GM21390 (cell line): ENCODE data around the gene CALR.
A peak's percentile ranks its signal among the peaks of the same experiment; 100 is the strongest.
"Not testable (repeated sequence)": the region's sequence is repeated elsewhere in the genome, so short reads cannot be mapped to it uniquely, and the experiment has no call there.

ENCODE experiments used
- ATAC-seq: cut with Tn5 transposase; IDR thresholded peaks from one replicate; pipeline ENCODE4 v1.9.1; 2021; ENCODE audit not compliant: unreplicated experiment

Gene CALR

DNA sequence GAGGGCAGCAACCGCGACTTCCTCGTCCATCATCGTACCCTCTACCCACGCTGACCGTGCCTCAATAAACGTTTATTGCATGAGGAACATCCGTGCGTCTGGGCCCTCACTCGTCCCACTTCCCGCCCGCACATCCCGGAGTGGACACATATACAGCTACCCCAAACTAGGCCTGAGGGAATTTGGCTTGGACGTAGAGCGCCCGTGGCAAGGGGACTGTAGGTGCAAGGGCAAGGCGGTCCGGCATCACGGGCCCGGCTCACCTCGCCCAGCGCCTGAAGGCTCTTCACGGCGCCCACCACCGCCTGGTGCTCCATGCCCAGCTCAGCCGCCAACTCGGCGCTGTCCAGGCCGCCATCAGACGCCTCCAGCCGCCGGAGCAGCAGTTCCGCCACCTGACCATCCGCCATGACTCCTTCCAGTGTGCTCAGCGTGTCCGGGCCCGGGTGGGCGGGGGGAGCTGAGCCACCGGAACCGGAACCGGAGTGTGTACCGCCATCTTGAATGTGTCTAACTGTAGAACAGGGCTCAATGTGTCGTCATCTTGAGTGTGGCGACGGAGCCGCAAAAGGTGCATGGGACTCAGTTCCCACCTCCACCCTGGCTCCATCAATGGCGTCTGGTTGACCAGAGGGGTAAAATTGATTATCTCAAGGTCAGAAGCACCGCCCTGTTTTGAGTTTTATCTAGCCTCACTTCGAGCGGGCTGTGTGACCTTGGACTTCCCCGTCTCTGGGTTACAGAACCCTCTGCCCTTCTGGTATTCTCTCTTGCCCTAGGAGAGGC is 4.9 kb upstream of the CALR start, which contains the start of gene FARSA:
Gene FARSA, minus strand, starts transcription at position 425 of the 786 bp plus-strand sequence. Its CDS starts 15 bp downstream, at position 410.
- no peak for ATAC-seq

DNA sequence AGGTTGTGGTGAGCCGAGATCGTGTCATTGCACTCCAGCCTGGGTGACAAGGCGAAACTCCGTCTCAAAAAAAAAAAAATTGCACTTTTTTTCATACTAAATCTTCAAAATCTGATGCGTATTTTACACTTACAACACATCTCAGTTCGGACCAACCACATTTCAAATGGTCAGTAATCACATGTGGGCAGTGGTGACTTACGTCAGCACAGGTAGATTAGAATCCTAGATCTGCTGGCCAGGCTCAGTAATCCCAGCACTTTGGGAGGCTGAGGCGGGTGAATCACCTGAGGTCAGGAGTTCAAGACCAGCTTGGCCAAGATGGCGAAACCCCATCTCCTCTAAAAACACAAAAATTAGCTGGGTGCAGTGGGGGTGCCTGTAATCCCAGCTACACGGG is 3.3 kb upstream of the CALR start:
- ATAC-seq, result no peak

DNA sequence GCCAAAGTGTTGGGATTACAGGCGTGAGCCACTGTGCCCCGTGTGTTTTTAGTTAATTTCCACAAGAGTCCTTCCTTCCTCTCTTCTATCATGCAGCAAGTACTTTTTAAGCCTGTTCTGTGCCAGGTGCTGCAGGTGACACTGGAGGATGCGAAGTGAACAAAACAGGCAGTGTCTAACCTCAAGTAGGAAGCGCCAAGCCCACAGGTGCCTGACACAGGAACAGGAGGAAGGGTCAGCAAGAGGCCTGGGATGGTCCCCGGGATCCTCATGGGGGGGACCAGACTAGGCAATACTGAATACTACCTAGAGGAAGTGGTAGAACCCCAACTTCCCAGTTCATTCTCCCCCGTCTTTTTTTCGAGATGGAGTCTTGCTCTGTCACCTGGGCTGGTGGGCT is 1.8 kb upstream of the CALR start:
- no peak for ATAC-seq

DNA sequence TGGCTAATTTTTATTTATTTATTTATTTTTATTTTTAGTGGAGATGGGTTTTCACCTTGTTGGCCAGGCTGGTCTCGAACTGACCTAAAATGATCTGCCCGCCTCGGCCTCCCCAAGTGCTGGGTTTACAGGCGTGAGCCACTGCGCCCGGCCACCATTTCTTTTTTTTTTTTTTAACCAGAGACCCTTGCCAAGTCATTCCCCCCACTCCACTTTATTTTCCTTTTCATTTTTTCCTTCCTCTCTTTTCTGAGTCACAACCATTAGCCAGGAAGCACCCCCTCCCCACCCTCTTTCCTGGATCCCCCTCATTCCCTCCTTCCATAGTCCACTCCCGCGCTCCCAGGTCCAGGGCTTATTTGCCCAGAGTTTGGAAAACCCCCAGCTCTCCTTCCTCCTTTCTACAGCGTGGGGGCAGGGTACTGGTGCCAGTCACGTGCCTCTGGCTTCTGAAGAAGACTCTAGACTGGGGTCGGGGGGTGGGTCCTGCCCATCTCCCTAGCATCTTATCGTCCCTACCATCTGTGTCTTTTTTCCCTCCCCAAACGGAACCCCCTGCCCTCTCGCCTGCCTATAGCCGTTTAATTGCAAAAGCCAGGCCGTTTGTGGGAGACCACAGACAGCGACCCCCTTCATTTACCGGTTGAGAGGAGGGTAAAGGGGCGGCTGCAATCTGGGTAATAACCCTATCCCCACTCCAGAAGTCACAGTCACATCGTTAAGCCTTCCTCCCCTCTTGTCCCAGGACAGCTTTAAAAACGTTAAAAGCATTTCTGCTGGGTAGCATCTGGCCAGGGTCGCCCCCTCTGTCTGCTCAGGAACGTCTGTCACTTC is 1.1 kb upstream of the CALR start:
- ATAC-seq, result no peak

DNA sequence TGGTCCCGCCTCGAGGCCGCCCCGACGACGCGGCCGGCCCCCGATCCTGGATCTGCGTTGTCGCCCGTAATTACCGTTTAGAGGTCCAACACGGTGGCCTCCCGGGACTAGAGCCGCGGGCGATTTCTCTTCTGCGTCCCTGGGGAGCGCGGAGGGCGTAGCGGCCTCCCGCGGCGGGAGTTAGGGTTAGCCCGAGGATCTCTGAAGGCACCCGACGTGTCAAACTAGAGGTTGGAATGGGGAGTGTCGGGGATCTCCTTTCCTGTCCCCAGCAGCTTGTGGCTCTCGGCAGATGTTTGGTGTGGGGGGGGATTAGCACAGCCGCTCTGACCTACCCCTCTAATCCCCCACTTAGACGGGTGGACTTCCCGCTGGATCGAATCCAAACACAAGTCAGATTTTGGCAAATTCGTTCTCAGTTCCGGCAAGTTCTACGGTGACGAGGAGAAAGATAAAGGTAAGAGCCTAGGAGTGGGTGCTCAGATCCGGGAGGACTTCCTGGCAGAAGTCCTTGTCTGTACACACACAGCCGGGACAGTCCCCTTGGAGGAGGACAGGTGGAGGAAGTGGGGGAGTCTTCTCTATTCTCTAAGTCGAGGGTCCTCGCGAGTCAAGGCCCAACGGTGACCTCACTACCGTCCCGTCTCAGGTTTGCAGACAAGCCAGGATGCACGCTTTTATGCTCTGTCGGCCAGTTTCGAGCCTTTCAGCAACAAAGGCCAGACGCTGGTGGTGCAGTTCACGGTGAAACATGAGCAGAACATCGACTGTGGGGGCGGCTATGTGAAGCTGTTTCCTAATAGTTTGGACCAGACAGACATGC is 581 bp downstream of the CALR start:
- ATAC-seq, result no peak

DNA sequence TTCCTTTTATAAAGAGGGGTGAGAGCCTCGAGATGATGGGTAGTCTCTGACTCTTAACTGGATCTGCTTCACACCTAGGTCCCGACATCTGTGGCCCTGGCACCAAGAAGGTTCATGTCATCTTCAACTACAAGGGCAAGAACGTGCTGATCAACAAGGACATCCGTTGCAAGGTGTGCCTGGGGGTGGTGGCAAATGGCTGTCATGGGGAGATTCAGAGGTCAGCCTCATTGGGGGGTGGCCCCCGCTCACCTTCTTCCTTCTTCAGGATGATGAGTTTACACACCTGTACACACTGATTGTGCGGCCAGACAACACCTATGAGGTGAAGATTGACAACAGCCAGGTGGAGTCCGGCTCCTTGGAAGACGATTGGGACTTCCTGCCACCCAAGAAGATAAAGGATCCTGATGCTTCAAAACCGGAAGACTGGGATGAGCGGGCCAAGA is 1.6 kb downstream of the CALR start:
- no peak for ATAC-seq

DNA sequence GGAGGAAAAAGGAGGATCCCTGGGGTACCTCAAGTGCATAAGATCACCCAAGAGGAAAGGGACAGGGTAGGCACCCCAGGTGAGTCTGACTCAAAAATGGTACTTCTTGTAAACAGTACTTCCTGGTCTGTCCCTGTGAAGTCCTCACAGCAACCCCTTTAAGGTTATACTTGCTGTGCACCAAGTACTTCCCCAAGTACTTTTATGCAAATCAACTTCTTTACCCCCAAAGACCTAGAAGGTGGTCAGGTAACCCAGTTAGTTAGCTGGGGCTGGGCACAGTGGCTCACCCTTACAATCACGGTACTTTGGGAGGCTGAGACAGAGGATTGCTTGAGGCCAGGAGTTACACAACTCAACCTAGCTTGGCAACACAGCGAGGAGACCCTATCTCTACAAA is 2.5 kb downstream of the CALR start:
- no peak for ATAC-seq

DNA sequence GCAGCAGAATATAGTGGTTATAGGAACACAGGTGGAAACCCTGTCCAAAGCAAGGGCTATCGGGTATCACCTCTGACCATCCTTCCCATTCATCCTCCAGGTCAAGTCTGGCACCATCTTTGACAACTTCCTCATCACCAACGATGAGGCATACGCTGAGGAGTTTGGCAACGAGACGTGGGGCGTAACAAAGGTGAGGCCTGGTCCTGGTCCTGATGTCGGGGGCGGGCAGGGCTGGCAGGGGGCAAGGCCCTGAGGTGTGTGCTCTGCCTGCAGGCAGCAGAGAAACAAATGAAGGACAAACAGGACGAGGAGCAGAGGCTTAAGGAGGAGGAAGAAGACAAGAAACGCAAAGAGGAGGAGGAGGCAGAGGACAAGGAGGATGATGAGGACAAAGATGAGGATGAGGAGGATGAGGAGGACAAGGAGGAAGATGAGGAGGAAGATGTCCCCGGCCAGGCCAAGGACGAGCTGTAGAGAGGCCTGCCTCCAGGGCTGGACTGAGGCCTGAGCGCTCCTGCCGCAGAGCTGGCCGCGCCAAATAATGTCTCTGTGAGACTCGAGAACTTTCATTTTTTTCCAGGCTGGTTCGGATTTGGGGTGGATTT is 5.1 kb downstream of the CALR start:
- no peak for ATAC-seq

DNA sequence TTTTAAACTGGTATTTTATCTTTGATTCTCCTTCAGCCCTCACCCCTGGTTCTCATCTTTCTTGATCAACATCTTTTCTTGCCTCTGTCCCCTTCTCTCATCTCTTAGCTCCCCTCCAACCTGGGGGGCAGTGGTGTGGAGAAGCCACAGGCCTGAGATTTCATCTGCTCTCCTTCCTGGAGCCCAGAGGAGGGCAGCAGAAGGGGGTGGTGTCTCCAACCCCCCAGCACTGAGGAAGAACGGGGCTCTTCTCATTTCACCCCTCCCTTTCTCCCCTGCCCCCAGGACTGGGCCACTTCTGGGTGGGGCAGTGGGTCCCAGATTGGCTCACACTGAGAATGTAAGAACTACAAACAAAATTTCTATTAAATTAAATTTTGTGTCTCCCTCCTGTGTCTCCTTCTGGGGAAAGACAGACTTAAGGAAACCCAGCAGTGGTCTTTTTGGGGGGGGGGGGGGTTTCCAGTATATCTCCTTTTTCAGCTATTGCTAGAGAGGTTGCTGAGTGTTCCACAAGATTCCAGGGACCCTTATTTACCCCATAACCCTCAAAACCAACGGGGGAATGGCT is 5.8 kb downstream of the CALR start:
- ATAC-seq, result no peak

DNA sequence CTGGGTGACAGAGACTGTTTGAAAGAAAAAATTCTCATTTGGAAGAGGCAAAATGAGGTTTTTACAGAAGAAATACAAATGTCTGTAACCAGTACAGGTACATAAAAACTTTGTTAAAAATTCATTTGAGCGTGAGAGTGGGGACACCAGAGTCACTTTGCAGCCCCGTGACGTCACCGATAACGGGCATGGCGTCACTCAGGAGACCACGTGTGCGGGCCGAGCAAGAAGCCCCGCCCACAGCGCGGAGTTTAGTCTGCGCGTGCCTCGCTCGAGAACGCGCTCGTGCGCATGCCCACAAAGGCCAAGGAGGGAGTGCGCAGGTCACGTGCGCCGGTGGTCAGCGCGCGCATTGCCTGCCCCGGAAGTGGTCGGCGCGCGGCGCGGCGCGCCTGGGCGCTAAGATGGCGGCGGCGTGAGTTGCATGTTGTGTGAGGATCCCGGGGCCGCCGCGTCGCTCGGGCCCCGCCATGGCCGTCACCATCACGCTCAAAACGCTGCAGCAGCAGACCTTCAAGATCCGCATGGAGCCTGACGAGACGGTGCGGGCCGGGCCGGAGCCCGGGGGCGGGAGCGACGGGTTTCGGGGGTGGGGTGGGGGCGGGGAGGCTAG is 7.2 kb downstream of the CALR start, which contains the start of gene RAD23A:
Gene RAD23A, plus strand, starts transcription at position 384 of the 613 bp plus-strand sequence. Its CDS starts 87 bp downstream, at position 471.
- peak; percentile 60 for ATAC-seq

DNA sequence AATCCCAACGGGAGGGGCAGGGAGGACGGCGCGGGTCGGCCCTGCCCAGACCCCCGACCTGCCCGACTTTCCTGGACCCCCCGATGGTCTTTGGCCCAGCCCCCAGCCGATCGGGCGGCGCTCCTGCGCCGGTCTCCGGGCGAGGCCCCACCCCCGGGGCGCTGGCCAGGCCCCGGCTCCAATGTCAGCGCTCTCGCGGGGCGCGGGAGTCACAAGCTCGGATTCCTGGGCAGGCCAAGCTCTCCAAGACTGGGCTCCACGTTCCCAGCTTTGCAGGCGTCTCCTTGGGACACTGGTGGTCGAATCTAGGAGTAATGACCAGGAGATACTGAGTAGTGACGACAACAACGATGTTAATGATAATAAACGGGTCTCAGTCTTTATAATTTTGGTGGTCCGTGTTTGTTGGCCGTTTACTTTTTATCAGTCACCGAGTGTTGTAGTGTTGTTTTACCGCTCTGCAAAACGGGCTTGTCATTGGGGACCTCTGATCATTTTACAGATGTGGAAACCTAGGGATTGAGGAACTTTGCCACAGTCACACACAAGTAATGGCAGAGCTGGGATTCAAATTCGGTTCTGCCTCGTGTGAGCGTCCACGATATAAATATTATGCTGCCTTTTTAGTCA is 7.8 kb downstream of the CALR start:
- peak; percentile 28 for ATAC-seq

DNA sequence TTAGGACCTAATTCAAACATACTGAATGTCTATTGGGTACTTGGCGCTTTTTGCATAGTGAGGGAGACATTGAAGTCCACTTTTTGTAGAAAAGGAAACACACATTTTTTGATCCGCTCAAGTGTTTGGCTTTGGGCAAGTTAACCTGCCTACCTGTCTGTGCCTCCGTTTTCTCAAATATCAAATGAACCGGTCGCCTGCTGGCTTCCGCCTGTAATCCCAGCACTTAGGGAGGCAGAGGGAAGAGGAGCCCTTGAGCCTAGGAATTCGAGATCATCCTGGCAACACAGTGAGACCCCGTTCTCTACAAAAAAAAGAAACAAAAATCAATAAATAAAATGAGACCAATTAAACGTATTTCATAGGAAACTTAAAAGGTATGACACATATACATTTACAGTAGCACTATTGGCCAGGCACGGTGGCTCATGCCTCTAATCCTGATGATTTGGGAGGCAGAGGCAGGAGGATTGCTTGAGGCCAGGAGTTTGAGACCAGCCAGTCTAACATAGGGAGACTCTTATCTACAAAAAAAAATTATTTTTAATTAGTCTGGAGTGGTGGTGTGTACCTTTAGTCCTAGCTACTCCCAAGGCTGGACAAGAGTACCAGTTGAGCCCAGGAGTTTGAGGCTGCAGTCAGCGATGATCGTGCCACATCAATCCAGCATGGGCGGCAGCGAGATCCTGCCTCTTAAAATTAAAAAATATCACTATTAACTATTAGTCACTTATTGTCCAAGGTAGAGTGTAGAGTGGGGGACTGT is 8.5 kb downstream of the CALR start:
- no peak for ATAC-seq

DNA sequence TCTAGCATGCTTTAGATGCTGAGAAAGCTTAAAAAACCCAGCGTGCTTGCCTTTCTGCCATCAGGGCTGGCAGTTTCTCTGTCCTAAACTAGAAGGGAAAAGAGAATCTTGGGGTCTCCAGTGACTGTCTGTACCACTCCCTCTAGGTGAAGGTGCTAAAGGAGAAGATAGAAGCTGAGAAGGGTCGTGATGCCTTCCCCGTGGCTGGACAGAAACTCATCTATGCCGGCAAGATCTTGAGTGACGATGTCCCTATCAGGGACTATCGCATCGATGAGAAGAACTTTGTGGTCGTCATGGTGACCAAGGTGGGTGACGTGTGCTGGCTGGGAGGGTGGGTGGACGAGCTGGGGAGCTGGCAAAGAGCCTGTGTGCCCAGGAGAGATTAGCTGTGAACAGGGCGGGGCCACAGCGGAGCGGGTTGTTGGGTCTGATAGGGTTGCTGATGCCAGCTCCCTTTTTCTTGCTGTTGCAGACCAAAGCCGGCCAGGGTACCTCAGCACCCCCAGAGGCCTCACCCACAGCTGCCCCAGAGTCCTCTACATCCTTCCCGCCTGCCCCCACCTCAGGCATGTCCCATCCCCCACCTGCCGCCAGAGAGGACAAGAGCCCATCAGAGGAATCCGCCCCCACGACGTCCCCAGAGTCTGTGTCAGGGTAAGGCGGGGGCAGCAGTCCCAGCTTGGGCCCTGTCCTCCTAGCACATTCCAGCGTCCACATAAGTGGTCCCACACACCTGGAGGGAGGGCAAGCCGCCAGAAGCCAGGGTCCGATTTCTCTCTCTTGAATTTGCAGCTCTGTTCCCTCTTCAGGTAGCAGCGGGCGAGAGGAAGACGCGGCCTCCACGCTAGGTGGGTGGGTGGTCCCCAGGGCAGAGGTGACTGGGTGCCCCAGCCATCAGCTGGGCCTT is 9.5 kb downstream of the CALR start:
- ATAC-seq, result no peak

DNA sequence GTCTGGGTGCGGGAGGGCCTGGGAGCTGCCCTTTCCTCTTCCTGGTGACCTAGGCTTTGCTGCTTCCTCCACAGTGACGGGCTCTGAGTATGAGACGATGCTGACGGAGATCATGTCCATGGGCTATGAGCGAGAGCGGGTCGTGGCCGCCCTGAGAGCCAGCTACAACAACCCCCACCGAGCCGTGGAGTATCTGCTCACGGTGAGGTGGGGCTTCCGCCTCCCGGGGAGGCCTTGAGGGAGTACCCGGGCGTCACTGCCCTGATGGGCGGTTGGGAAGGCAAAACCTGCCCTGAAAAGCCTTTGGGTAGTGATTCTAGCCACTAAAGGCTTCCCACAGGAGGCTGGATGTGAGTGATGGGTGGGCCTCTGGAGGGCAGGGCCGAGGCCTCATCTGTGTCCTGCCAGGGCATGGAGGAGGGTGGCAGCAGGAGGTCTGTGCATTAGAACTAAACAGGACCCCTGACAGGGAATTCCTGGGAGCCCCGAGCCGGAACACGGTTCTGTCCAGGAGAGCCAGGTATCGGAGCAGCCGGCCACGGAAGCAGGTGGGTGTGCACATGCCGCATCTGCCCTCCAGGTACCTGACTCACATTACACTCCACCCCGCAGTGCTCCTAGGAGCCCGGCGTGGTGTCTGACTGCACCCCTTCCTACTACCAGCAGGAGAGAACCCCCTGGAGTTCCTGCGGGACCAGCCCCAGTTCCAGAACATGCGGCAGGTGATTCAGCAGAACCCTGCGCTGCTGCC is 10.4 kb downstream of the CALR start:
- ATAC-seq, result no peak

DNA sequence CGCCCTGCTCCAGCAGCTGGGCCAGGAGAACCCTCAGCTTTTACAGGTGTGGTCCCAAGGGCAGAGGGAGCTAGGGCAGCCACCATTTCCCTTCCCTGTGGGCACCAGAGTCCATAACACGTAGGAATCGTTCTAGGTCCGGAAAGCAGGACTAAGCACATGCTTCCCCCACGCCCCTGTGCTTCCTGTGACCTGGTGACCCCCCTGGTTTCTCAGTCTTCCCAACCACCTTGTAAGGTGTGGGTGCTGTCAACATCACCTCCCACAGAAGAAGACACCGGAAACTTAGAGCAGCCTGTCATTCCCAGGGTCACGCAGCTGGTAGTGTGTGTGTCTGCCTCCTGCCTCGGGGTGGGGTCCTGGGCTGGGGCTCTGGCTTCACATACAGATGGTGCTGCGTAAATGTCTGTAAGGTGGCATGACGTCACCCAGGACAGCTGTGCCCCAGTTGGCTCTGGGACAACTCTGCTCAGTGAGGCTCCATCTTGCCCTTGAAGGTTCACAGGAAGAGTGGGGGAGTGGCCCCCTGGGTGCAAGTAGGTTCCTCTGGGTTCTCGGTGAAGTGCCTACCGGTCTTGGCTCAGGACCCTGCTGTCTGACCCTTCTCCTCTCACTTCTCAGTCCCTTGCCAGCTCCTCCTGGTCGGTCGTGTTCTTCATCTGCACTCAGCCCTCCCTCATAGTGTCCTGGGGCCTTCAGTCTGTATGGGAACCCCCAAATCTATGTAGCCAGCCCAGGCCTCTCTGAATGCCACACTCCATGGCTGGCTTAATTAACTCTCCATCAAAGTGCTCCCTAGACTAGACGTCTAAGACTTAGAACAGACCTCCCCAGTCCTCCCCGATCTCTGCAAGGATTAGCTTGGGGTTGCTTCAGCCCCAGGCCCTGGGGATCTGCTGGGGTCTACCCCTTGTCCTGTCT is 11.2 kb downstream of the CALR start:
- no peak for ATAC-seq

DNA sequence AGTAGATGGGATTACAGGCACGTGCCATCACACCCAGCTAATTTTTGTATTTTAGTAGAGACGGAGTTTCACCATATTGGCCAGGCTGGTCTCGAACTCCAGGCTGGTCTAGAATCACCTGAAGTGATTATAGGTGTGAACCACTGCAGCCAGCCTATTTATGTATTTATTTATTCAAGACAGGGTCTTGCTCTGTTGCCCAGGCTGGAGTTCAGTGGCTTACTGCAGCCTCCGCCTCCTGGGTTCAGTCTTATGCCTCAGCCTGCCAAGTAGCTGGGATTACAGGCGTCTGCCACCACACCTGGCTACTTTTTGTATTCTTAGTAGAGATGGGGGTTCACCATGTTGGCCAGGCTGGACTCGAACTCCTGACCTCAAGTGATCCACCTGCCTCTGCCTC is 13.6 kb downstream of the CALR start:
- not testable (repeated sequence) for ATAC-seq
